ENCODE results near the gene SLC25A38.

SLC25A38 gene

DNA sequence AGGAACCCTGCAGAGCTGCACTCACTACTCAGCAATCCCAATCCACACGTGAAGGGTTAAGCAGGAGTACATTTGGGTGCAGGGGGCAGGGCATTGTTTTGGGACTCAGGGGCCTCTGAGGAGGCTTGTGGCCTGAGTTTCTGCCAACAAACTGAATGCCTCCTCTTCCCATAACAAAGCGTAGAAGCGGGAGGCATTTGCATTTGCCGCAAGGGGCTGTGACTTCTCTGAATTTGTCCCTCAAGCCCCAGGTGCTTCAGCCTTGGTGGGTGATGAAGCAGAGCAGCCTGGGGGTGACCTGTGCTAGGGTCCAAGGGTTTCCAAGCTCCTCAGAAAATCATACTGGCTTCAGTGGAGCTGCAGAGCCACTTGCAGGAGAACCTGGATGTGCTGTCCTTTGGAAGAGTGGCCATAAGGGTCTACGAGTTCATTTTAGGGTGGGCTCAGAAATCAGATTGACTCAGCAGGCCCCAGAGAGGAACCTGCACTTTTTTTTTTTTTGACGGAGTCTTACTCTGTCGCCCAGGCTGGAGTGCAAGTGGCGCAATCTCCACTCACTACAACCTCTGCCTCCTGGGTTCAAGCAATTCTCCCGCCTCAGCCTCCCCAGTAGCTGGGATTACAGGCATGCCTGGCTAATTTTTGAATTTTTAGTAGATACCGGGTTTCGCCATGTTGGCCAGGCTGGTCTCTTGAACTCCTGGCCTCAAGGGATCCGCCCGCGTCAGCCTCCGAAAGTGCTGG is 21.9 kb downstream of the SLC25A38 start:
- ATAC-seq = no peak
- TF ChIP-seq PPARA (CRISPR knock-in tag; IDR thresholded peaks at IDR 0.05; ENCODE audit: borderline replicate concordance) = no peak
- TF ChIP-seq ZNF565 (CRISPR knock-in tag; conservative IDR thresholded peaks at IDR 0.05; ENCODE audit: low read depth) = no peak
- no peak for TF ChIP-seq TCF4 (CRISPR knock-in tag; IDR thresholded peaks at IDR 0.05; ENCODE audit: borderline replicate concordance)
- TF ChIP-seq, protein P1, sequence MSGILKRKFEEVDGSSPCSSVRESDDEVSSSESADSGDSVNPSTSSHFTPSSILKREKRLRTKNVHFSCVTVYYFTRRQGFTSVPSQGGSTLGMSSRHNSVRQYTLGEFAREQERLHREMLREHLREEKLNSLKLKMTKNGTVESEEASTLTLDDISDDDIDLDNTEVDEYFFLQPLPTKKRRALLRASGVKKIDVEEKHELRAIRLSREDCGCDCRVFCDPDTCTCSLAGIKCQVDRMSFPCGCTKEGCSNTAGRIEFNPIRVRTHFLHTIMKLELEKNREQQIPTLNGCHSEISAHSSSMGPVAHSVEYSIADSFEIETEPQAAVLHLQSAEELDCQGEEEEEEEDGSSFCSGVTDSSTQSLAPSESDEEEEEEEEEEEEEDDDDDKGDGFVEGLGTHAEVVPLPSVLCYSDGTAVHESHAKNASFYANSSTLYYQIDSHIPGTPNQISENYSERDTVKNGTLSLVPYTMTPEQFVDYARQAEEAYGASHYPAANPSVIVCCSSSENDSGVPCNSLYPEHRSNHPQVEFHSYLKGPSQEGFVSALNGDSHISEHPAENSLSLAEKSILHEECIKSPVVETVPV (CRISPR knock-in tag; IDR thresholded peaks at IDR 0.05) = no peak
- TF ChIP-seq TOX (CRISPR knock-in tag; IDR thresholded peaks at IDR 0.05; ENCODE audit: borderline replicate concordance) = no peak
- no peak for TF ChIP-seq ZNF70 (CRISPR knock-in tag; IDR thresholded peaks at IDR 0.05)
- TF ChIP-seq, protein P2, sequence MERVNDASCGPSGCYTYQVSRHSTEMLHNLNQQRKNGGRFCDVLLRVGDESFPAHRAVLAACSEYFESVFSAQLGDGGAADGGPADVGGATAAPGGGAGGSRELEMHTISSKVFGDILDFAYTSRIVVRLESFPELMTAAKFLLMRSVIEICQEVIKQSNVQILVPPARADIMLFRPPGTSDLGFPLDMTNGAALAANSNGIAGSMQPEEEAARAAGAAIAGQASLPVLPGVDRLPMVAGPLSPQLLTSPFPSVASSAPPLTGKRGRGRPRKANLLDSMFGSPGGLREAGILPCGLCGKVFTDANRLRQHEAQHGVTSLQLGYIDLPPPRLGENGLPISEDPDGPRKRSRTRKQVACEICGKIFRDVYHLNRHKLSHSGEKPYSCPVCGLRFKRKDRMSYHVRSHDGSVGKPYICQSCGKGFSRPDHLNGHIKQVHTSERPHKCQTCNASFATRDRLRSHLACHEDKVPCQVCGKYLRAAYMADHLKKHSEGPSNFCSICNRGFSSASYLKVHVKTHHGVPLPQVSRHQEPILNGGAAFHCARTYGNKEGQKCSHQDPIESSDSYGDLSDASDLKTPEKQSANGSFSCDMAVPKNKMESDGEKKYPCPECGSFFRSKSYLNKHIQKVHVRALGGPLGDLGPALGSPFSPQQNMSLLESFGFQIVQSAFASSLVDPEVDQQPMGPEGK (CRISPR knock-in tag; IDR thresholded peaks at IDR 0.05; ENCODE audit: borderline replicate concordance) = no peak
- no peak for TF ChIP-seq ZC3H10 (CRISPR knock-in tag; IDR thresholded peaks at IDR 0.05)
- TF ChIP-seq ARNTL (CRISPR knock-in tag; IDR thresholded peaks at IDR 0.05; ENCODE audit: borderline replicate concordance, low read depth) = no peak
- TF ChIP-seq, protein P3, sequence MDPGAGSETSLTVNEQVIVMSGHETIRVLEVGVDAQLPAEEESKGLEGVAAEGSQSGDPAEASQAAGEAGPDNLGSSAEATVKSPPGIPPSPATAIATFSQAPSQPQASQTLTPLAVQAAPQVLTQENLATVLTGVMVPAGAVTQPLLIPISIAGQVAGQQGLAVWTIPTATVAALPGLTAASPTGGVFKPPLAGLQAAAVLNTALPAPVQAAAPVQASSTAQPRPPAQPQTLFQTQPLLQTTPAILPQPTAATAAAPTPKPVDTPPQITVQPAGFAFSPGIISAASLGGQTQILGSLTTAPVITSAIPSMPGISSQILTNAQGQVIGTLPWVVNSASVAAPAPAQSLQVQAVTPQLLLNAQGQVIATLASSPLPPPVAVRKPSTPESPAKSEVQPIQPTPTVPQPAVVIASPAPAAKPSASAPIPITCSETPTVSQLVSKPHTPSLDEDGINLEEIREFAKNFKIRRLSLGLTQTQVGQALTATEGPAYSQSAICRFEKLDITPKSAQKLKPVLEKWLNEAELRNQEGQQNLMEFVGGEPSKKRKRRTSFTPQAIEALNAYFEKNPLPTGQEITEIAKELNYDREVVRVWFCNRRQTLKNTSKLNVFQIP (CRISPR knock-in tag; IDR thresholded peaks at IDR 0.05; ENCODE audit: borderline replicate concordance, low read depth) = no peak
- TF ChIP-seq ISL1 (CRISPR knock-in tag; IDR thresholded peaks at IDR 0.05) = no peak
- no peak for TF ChIP-seq RARB (CRISPR knock-in tag; IDR thresholded peaks at IDR 0.05)

DNA sequence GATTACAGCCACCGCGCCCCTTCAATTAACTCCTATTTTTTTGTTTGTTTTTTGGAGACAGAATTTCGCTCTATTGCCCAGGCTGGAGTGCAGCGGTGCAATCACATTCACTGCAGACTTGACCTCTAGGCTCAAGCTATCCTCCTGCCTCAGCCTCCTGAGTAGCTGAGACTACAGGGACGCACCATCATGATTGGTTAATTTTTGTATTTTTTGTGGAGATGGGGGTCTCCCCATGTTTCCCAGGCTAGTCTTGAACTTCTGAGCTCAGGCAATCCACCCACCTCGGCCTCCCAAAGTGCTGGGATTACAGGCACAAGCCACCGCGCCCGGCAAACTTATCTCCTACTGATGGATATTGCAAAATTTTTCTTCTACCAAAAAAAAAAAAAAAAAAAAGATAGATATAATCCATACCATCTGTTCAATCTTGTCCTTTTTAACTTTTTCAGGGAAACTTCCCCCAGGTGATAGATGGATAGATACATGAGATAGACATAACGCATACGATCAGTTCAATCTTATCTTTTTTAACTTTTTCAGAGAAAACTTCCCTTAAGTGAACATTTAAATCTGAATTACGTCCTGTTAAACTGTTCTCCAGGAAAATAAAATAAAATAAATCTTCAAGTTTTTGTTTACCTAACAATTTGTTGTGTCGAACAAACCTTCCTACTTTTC is 22.7 kb downstream of the SLC25A38 start:
- ATAC-seq = no peak

More for the DNA sequence above, 22.7 kb downstream of the SLC25A38 start:
- TF ChIP-seq, protein P2 (CRISPR knock-in tag; IDR thresholded peaks at IDR 0.05; ENCODE audit: borderline replicate concordance) = no peak
- no peak for TF ChIP-seq CSDC2 (CRISPR knock-in tag; IDR thresholded peaks at IDR 0.05)
- no peak for TF ChIP-seq GLIS3 (CRISPR knock-in tag; IDR thresholded peaks at IDR 0.05)
- no peak for TF ChIP-seq PPARA (CRISPR knock-in tag; IDR thresholded peaks at IDR 0.05; ENCODE audit: borderline replicate concordance)
- no peak for TF ChIP-seq RARB (CRISPR knock-in tag; IDR thresholded peaks at IDR 0.05)
- TF ChIP-seq, protein P3 (CRISPR knock-in tag; IDR thresholded peaks at IDR 0.05; ENCODE audit: borderline replicate concordance, low read depth) = no peak
- no peak for TF ChIP-seq ZNF70 (CRISPR knock-in tag; IDR thresholded peaks at IDR 0.05)
- no peak for TF ChIP-seq ARNTL (CRISPR knock-in tag; IDR thresholded peaks at IDR 0.05; ENCODE audit: borderline replicate concordance, low read depth)
- no peak for TF ChIP-seq ZC3H10 (CRISPR knock-in tag; IDR thresholded peaks at IDR 0.05)
- TF ChIP-seq, protein P4, sequence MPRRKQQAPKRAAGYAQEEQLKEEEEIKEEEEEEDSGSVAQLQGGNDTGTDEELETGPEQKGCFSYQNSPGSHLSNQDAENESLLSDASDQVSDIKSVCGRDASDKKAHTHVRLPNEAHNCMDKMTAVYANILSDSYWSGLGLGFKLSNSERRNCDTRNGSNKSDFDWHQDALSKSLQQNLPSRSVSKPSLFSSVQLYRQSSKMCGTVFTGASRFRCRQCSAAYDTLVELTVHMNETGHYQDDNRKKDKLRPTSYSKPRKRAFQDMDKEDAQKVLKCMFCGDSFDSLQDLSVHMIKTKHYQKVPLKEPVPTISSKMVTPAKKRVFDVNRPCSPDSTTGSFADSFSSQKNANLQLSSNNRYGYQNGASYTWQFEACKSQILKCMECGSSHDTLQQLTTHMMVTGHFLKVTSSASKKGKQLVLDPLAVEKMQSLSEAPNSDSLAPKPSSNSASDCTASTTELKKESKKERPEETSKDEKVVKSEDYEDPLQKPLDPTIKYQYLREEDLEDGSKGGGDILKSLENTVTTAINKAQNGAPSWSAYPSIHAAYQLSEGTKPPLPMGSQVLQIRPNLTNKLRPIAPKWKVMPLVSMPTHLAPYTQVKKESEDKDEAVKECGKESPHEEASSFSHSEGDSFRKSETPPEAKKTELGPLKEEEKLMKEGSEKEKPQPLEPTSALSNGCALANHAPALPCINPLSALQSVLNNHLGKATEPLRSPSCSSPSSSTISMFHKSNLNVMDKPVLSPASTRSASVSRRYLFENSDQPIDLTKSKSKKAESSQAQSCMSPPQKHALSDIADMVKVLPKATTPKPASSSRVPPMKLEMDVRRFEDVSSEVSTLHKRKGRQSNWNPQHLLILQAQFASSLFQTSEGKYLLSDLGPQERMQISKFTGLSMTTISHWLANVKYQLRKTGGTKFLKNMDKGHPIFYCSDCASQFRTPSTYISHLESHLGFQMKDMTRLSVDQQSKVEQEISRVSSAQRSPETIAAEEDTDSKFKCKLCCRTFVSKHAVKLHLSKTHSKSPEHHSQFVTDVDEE (CRISPR knock-in tag; IDR thresholded peaks at IDR 0.05) = no peak
- TF ChIP-seq ZNF565 (CRISPR knock-in tag; conservative IDR thresholded peaks at IDR 0.05; ENCODE audit: low read depth) = no peak

Data from SK-N-SH treated with all-trans-retinoic acid at 6 μM for 48 hours (cell line).